Smooth muscle cell of bladder (primary cell): Measurements from ENCODE around the gene LAMTOR5. TPM values are rescaled to one million over a fixed set of nuclear protein-coding genes. Genes with fewer than 3 reads are reported as not detected.

ENCODE experiments used
- total RNA-seq: library from RNA; depleted of rRNA; stranded (reverse); fragments of >200 nt; gene quantifications from 2 replicates; pipeline ENCODE4 v1.2.3, GENCODE V29; 2014

The LAMTOR5 gene
- 66.4 and 97.6 TPM in 2 replicates for total RNA-seq

DNA sequence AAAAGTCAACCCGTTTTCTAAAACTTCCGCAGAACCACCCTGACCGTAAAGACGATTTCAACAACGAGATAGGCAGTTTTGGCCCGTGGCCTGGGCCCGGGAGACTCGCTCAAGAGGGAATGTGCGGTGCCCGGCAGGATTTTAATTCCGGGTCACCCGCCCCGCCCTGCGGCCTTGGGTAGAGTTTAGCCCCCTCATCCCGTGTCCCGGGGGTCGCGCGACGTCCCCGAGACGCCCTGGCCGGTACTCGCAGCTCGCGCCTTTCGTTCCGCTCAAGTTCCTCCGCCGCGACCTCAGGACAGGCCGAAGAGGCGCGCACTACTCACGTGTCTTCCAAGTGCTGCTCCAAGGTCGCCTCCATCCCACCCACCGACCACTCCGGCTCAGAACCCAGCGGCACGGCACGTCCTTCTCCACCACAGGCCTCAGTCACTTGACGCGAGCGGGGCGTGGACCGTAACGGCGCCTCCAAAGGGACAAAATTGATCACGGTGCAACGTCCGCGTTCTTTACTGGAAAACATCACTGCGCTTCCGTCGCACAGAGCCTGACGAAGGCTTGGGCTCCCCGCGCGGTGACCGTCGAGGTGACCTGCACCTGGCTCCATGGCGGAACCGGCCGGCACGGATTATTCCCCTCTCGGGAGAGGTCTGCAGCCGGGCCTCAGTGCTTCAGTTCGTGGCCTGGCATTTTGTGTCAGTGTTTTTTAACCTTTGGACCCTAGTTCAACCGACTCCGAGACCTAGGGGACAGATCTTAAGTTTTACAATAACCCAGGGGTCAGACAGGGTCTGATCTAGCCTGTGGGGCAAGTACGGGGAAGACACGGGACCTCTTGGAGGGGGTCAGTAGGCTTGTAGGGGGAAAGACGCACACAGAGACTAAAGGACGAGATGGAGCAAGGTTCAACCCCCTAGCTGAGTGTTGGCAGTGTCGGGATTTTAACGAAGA is at the start of gene LAMTOR5:
Gene LAMTOR5 (minus strand): TSS at position 435 of the 951 bp plus-strand sequence. CDS start 74 bp downstream, at position 361.

DNA sequence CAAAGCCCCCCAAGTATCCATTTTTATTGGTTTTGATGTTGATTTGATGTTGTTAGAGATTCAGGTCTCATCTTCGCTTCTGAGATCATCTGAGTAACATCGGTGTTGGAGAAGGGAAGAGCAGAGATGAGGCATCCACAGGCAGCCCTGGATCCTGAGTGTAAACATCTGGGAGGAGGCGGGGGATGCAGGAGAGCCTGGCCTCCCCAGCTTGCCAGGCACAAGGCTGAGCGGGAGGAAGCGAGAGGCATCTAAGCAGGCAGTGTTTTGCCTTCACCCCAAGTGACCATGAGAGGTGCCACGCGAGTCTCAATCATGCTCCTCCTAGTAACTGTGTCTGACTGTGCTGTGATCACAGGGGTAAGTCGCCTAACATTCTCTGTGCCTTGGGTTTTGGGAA is 43.4 kb upstream of the LAMTOR5 start, which contains the start of gene PROK1:
Gene PROK1 (plus strand): TSS at position 221 of the 400 bp plus-strand sequence. CDS start 68 bp downstream, at position 289.

DNA sequence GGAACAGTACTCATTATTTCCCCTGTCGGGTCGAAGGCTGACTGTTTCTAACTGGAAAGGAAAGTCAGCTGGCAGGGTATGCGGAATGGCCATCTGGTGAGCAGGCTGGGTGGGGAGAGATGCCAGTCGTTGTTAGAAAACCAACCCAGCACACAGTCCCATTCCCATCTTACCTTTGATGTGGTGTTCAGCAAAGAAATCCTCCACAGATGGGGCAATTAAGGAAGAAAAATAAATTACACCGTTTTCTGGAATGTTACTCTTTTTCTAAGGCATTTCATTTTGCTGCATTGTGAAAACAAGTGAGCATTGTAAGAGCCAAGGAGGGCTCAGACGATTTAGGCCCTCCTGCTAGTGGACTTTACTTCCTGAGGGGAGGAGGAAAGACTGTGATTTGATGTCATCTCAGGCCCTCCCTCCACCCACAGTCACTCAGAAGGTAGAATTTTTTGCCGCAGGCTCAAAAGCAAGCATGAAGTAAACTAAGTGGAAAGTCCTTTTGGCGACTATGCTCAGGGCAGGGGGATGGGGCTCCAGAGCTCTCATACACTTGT is 16.7 kb downstream of the LAMTOR5 start, which contains the start of gene SLC16A4:
Gene SLC16A4 (minus strand): TSS at position 335 of the 554 bp plus-strand sequence. CDS start 1,703 bp downstream, outside the sequence.

Other genes with a start within 250 kb of the LAMTOR5 start
- gene KCNC4, start 197.4 kb downstream of the LAMTOR5 start, total RNA-seq: 0.57 and 2.8 TPM in 2 replicates
- gene RBM15, start 68.3 kb downstream of the LAMTOR5 start, total RNA-seq: 25.6 and 27.6 TPM in 2 replicates
- gene SLC16A4, start 16.7 kb downstream of the LAMTOR5 start, total RNA-seq: 91.4 and 414 TPM in 2 replicates
- gene PROK1, start 43.5 kb upstream of the LAMTOR5 start, total RNA-seq: 0.14 TPM in 1 of 2 replicates, not detected in the other
- gene KCNA10, start 111.5 kb upstream of the LAMTOR5 start, total RNA-seq: under 0.01 TPM in 1 of 2 replicates, not detected in the other
- under 0.01 TPM in 1 of 2 replicates, not detected in the other for gene KCNA2, start 198.7 kb upstream of the LAMTOR5 start, total RNA-seq